ENCODE data around the gene TUSC2.

The TUSC2 gene

DNA sequence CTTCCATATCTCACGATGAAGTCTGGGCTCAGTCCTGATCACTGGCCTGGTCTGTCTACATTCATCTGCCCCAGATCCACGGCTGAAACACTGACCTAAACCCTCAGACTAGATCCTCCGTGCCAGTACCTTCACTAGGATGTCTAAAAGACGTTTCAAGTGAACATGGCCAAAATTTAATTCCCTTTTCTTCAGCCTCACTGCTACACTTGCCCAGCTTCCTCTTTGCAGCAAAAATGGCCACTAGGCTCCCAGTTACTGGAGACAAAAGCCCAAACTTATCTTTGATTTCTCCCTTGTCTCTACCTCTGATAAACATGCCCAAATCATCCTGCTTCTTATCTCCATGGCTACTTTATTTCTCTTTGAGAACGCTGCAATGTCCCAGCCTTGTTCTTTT, 10.9 kb upstream of the TUSC2 start:
- TF ChIP-seq NFIC (IDR thresholded peaks at IDR 0.05) (no peak), TAF1 (IDR thresholded peaks at IDR 0.05; ENCODE audit: low read depth) (no peak), TCF12 (IDR thresholded peaks at IDR 0.05; ENCODE audit: low read depth) (no peak), FOXM1 (IDR thresholded peaks at IDR 0.05; ENCODE audit: borderline replicate concordance, low read depth) (no peak), ZBTB7A (IDR thresholded peaks at IDR 0.05; ENCODE audit: low read depth) (no peak), TEAD4 (IDR thresholded peaks at IDR 0.05) (no peak), YY1 (IDR thresholded peaks at IDR 0.05; ENCODE audit: low read depth) (no peak), EP300 (IDR thresholded peaks at IDR 0.05; ENCODE audit: borderline replicate concordance) (no peak), EGR1 (IDR thresholded peaks at IDR 0.05) (no peak), RAD21 (IDR thresholded peaks at IDR 0.05; ENCODE audit: low read depth) (no peak), CEBPB (IDR thresholded peaks at IDR 0.05) (no peak)
- TF ChIP-seq, protein P1, sequence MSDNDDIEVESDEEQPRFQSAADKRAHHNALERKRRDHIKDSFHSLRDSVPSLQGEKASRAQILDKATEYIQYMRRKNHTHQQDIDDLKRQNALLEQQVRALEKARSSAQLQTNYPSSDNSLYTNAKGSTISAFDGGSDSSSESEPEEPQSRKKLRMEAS (IDR thresholded peaks at IDR 0.05): no peak
- TF ChIP-seq, protein P2, sequence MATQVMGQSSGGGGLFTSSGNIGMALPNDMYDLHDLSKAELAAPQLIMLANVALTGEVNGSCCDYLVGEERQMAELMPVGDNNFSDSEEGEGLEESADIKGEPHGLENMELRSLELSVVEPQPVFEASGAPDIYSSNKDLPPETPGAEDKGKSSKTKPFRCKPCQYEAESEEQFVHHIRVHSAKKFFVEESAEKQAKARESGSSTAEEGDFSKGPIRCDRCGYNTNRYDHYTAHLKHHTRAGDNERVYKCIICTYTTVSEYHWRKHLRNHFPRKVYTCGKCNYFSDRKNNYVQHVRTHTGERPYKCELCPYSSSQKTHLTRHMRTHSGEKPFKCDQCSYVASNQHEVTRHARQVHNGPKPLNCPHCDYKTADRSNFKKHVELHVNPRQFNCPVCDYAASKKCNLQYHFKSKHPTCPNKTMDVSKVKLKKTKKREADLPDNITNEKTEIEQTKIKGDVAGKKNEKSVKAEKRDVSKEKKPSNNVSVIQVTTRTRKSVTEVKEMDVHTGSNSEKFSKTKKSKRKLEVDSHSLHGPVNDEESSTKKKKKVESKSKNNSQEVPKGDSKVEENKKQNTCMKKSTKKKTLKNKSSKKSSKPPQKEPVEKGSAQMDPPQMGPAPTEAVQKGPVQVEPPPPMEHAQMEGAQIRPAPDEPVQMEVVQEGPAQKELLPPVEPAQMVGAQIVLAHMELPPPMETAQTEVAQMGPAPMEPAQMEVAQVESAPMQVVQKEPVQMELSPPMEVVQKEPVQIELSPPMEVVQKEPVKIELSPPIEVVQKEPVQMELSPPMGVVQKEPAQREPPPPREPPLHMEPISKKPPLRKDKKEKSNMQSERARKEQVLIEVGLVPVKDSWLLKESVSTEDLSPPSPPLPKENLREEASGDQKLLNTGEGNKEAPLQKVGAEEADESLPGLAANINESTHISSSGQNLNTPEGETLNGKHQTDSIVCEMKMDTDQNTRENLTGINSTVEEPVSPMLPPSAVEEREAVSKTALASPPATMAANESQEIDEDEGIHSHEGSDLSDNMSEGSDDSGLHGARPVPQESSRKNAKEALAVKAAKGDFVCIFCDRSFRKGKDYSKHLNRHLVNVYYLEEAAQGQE (IDR thresholded peaks at IDR 0.05; ENCODE audit: low read depth): no peak
- TF ChIP-seq, protein P3, sequence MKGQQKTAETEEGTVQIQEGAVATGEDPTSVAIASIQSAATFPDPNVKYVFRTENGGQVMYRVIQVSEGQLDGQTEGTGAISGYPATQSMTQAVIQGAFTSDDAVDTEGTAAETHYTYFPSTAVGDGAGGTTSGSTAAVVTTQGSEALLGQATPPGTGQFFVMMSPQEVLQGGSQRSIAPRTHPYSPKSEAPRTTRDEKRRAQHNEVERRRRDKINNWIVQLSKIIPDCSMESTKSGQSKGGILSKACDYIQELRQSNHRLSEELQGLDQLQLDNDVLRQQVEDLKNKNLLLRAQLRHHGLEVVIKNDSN (IDR thresholded peaks at IDR 0.05): no peak

DNA sequence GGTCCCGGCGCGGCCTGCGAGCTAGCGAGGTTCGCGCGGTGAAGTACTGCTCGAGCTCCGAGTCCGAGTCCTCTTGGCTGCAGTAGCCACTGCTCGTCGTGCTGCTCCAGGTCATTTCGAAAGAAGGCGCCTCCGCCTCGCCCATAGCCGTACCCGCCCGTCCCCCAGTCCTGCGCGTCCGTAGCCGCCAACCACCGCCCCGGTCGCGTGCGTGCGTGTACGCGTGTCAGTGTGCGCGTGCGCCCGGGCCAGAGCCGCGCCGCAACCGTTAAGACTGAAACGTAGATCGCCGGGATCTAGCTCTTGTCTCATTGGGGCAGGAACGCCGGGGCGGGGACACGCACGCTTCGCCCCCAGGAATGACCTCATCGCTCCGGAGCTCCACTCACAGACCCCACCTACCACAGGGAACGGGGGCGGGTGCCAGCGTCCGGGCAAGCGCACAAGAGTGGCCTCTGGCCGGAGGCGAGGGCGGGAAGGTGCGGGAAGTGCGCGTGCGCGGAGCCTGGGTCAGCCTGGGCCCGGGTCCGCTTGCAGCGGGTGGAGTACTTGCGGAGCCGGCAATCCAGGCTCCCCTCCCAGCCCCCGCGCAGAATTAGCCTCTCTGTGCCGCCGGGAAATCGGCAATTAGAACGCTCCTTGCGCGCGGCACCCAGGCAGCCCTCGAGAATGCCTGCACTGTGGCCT, 9.3 kb upstream of the TUSC2 start:
- peak; percentile 28; the same call in 1 of the 2 replicates for TF ChIP-seq ZBTB7A (IDR thresholded peaks at IDR 0.05; ENCODE audit: low read depth)
- 0 out of 2 replicates have a peak, but pooled peaks have one; percentile 10 for TF ChIP-seq NFIC (IDR thresholded peaks at IDR 0.05)
- 0 out of 2 replicates have a peak, but pooled peaks have one; percentile 7 for TF ChIP-seq TEAD4 (IDR thresholded peaks at IDR 0.05)
- TF ChIP-seq TCF12 (IDR thresholded peaks at IDR 0.05; ENCODE audit: low read depth): no peak; the same call in 1 of the 2 replicates
- TF ChIP-seq, protein P2 (IDR thresholded peaks at IDR 0.05; ENCODE audit: low read depth): no peak
- TF ChIP-seq FOXM1 (IDR thresholded peaks at IDR 0.05; ENCODE audit: borderline replicate concordance, low read depth): 0 out of 2 replicates have a peak, but pooled peaks have one; percentile 18
- TF ChIP-seq YY1 (IDR thresholded peaks at IDR 0.05; ENCODE audit: low read depth): no peak; the same call in 1 of the 2 replicates
- TF ChIP-seq, protein P1 (IDR thresholded peaks at IDR 0.05): peak; percentile 94
- TF ChIP-seq TAF1 (IDR thresholded peaks at IDR 0.05; ENCODE audit: low read depth): peak; percentile 73
- no peak for TF ChIP-seq RAD21 (IDR thresholded peaks at IDR 0.05; ENCODE audit: low read depth)
- peak; percentile 87 for TF ChIP-seq EGR1 (IDR thresholded peaks at IDR 0.05)
- TF ChIP-seq EP300 (IDR thresholded peaks at IDR 0.05; ENCODE audit: borderline replicate concordance): no peak

DNA sequence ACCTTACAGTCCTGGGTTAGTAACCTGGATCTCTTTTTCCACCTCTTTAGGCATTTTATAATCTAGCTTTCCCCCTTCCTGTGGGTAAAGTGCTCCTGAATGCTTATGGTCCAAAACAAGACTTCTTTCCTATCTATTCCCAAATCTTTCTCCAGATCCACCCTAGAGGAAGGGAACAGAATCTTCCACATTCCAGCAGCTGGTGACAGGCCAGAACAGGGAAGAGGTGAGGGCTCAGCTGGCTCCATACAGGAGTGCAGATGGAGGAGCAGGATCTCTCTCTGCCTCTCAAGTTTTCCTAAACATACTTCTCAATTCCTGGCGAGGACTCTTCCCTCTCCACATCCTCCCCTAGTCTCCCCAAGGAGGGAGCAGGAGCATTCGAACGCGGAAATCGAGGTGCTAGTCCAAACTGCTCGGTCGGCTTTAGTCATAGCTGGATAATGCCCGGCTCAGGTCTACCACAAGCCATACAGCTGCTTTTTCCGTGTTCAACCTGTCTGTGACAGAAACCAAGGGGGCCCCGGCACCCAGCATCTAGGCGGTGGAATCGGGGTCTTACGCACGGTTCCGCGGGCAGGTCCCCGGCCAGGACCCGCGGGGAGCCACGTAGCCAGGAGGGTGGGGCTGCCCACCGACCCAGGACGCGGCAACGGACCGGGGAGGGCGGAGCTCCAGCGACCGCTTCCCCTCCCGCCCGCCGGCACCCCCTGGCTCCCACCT, 8.6 kb upstream of the TUSC2 start:
- TF ChIP-seq YY1 (IDR thresholded peaks at IDR 0.05; ENCODE audit: low read depth) (no peak), TAF1 (IDR thresholded peaks at IDR 0.05; ENCODE audit: low read depth) (no peak), NFIC (IDR thresholded peaks at IDR 0.05) (no peak), CEBPB (IDR thresholded peaks at IDR 0.05) (no peak; the same call in 1 of the 2 replicates), RAD21 (IDR thresholded peaks at IDR 0.05; ENCODE audit: low read depth) (no peak), EP300 (IDR thresholded peaks at IDR 0.05; ENCODE audit: borderline replicate concordance) (no peak)
- TF ChIP-seq, protein P3 (IDR thresholded peaks at IDR 0.05): no peak
- TF ChIP-seq, protein P1 (IDR thresholded peaks at IDR 0.05): no peak
- TF ChIP-seq, protein P2 (IDR thresholded peaks at IDR 0.05; ENCODE audit: low read depth): no peak
